Mammary epithelial cell (primary cell): ENCODE results near the gene FBXO38.

Experiments
- EZH2 ChIP-seq: IDR thresholded peaks from 2 replicates; pipeline ENCODE4 v1.6.1; 2012; ENCODE audit warnings: low read length, inconsistent platforms, borderline replicate concordance
- TF ChIP-seq, protein P1 (sequence below), 2 donors: IDR thresholded peaks in 1 of 2; conservative IDR thresholded peaks in 1 of 2; 2 replicates each; pipeline ENCODE4 v1.5.1; 2011 to 2012; ENCODE audit warnings: inconsistent platforms in 2 of 2, low read length in 2 of 2, mild to moderate bottlenecking in 2 of 2, control low read depth in 1 of 2, low read depth in 1 of 2; ENCODE audit not compliant: insufficient read depth in 1 of 2; ENCODE audit errors: extremely low read depth in 1 of 2

GRCh38 chr5:148488757-148489156 lies 105.0 kb downstream of the FBXO38 start:
- no peak for TF ChIP-seq EZH2
- TF ChIP-seq, protein P1, sequence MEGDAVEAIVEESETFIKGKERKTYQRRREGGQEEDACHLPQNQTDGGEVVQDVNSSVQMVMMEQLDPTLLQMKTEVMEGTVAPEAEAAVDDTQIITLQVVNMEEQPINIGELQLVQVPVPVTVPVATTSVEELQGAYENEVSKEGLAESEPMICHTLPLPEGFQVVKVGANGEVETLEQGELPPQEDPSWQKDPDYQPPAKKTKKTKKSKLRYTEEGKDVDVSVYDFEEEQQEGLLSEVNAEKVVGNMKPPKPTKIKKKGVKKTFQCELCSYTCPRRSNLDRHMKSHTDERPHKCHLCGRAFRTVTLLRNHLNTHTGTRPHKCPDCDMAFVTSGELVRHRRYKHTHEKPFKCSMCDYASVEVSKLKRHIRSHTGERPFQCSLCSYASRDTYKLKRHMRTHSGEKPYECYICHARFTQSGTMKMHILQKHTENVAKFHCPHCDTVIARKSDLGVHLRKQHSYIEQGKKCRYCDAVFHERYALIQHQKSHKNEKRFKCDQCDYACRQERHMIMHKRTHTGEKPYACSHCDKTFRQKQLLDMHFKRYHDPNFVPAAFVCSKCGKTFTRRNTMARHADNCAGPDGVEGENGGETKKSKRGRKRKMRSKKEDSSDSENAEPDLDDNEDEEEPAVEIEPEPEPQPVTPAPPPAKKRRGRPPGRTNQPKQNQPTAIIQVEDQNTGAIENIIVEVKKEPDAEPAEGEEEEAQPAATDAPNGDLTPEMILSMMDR (conservative IDR thresholded peaks at IDR 0.05 in 1 of 2, IDR thresholded peaks at IDR 0.05 in 1 of 2; ENCODE audit: extremely low read depth in 1 of 2, insufficient read depth in 1 of 2, low read depth in 1 of 2, low read length in 2 of 2), result no peak
